NCI-H1417 treated with DMSO at 0.1 percent for 48 hours (cell line): Measurements from ENCODE around the gene NEK11.

Experiments
- DNase-seq: peaks from one replicate; lab custom pipeline; 2025; lab: John Stamatoyannopoulos, UW

Gene NEK11

DNA sequence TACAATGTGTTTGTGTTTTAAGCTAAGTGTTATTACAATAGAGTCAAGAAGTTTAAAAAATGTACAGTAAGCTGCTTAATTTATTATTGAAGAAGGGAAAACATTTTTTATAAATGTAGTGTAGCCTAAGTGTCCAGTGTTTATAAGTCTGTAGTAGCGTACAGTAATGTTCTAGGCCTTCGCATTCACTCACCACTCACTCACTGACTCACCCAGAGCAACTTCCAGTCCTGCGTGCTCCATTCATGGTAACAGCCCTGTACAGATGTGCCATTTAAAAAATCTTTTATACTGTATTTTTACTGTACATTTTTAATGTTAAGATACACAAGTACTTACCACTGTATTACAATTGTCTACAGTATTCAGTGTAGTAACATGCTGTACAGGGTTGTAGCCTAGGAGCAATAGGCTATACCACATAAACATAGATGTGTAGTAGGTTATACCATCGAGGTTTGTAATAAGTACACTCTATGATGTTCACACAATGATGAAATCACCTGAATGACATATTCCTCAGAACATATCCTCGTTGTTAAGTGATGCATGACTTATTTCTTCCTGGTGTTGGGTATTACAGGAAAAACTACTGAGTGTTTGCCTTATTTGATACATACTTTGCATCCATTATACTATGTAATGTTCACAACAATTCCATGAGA, 198.3 kb downstream of the NEK11 start:
- DNase-seq: no peak

GRCh38 chr3:131228522-131228921, 201.8 kb downstream of the NEK11 start:
- no peak for DNase-seq

DNA sequence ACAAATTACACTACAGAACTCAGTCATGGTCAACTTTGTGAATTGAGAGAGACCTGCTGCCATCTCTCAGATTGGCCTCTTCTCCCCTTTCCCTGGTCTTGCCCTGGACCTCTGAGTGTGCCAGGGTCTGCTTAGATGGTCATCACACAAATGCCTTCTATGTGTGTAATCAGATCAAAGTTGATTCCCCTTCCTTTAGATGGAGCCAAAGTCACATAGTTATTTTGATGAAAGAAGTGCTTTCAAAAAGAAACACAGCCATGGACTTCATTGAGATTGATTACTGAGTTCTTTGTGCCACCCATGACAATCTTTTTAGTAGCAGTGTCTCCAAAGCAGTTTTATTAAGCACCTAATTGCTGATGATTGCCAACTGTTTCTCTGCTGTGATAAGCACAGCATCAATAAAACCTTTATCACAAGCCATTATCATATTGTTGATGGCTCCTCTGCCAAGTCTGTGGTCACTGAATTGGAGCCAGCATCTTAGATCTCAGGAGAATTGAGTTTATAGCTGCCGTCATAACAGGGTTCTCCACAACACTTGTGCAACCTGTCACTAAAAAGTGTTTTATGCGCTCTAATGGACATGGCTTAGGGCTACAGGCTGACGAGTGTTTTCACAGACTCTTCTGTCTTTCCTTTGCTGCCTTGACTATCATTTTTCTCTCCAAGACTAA, 205.2 kb downstream of the NEK11 start:
- DNase-seq: peak; percentile 3

DNA sequence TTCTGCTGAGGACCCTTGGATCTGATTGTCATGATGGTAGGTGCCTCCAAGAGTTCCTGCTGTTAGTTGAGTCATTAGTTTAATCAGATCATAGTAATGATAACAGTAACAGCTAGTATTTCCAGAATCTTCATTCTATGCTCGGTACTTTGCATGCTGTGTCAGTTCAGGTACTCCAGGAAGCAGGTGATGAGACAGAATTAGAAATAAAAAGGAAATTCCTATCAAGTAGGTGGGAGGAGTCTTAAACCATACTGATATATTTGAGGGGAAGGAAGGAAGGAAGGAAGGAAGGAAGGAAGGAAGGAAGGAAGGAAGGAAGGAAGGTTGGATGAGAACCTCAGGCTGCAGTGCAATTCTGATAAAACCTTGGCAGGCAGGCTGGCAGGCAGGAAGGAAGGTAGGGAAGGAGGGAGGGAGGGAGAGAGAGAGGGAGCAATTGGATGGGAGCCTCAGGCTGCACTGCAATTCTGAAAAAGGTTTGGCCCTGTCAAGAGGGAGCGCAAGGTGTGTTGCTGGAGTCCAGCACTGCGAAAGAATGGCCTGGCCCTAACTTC, 206.1 kb downstream of the NEK11 start:
- no peak for DNase-seq

GRCh38 chr3:131233900-131234668, 207.4 kb downstream of the NEK11 start:
- no peak for DNase-seq

- DNase-seq: peak; percentile 9
Observed at GRCh38 chr3:131236421-131236820, 209.7 kb downstream of the NEK11 start.

- no peak for DNase-seq
Observed at GRCh38 chr3:131238496-131238895, 211.8 kb downstream of the NEK11 start.

DNA sequence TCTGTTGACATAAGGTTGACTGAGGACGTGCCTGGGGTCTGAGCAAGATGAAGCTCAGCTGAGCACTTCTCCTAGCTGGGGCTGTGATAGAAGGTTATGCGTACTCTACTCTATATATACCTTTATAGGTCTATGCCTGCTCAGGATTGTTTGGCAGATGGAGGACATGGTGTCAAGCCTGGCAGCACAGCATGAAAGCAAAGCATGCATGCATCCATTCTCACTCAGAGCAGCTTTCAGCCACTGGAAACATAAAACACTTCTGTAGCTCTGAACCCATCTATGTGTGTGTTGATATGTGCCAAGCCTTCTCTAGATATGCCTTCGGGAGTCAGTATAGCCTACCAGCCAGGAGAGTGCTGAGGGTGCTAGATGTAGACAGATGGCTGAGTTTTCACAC, 212.6 kb downstream of the NEK11 start:
- no peak for DNase-seq

DNA sequence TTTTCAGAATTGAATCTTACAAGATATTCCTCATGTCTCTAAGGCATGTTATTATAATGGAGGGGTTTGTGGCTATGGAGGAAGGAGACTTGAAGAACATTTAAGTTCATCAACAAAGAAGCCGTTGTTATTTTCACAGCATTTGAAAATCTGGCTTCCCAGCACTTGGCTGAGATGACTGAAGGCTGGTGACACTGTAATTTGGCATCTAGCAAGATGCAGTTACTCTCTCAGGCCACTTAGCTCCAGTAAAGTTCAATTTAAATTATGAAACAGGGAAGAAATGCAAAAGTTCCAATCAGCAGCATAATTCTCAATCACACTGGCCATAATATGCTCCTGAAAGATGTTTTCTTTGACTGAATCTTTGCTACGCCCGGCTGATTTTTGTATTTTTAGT, 215.5 kb downstream of the NEK11 start:
- DNase-seq: no peak

DNA sequence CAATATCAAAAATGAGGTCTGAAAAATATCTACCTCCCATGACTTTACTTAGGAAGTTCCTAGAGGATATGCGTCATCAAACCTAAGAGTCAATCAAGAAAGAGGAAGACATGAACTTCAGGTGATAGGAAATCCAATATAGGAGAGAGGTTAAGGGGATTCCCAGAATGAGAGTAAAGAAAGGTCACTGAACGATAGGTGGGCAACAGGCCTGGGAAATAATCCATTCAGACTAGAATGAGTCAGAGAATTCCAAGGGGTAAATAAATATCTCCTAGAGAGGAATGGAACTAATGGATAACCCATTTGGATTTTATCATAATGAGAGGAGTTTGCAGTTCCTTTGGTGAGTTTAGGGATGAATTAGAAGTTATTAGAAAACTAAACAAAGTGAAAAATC, 223.8 kb downstream of the NEK11 start:
- no peak for DNase-seq

DNA sequence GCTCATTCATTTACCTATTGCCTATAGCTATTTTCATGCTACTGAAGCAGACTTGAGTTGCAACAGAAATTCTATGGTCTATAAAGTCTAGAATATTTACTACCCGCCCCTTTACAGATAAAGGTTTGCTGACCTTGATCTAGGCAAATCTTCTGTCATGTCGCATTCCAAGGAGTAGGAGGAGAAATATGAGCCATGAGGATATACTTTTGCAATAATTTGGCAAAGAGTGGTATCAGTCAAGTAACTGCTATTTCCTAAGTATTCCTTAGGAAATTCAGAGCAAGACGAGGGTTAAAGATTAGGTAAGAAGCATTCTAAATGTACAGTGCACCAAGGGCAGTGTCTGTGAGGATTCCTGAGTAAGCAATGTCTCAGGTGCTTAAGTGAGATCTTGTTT, 233.8 kb downstream of the NEK11 start:
- DNase-seq: no peak

GRCh38 chr3:131261104-131261503, 234.4 kb downstream of the NEK11 start:
- no peak for DNase-seq

DNA sequence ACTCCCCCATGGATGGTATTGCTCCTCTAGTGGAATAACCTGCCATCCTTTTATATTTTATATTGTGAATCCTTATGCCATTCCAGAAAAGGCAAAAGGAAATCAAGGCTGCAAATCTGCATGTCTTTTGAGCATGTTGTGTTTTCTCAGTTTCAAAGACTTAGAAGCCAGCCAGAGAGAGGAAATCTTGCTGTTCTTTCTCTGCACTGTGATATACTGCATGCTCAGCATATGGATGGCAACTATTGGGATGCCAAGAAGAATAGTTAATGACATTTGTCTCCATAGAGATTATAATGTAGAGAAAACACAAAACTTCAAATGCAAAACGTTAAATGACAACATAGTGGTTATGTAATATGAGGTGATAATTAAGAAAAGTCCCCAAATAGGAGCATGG, 248.9 kb downstream of the NEK11 start:
- DNase-seq: no peak

GRCh38 chr3:131277836-131278497, 251.3 kb downstream of the NEK11 start:
- no peak for DNase-seq

DNA sequence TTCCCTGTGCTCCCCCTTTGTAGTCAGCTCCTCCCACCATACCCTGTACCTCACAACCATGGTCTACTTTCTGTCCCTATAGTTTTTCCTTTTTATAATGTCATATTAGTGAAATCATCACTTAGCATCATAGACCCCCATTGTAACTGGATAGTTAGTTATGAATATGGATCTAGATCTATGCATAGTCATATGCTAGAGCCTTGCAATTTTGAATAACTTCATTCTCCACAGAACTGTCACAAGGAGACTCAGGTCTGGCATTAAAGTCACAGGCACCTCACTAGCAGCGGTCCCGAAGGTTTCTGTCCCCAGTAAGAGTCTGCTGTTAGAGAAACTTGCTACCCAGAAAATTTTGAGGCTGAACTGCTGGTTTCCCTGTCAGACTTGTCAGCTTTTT, 252.9 kb downstream of the NEK11 start:
- DNase-seq: no peak

- DNase-seq: no peak
Observed at GRCh38 chr3:131282379-131282778, 255.7 kb downstream of the NEK11 start.

- DNase-seq: no peak
Observed at GRCh38 chr3:131282967-131283366, 256.3 kb downstream of the NEK11 start.

GRCh38 chr3:131283862-131284261, 257.2 kb downstream of the NEK11 start:
- no peak for DNase-seq

DNA sequence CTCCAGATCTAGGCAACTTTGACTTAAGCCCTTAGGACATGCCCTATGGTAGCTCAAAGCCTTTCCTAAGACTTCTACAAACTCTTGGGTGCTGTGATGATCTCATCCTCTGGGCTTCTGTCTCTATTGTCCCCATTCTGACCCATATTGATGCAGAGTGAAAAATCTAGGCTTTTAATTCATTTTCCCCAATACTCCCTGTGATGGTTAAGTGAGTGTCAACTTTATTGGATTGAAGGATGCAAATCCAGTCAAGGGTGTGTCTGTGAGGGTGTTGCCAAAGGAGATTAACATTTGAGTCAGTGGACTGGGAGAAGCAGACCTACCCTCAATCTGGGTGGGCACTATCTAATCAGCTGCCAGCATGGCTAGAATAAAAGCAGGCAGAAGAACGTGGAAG, 257.6 kb downstream of the NEK11 start:
- no peak for DNase-seq

DNA sequence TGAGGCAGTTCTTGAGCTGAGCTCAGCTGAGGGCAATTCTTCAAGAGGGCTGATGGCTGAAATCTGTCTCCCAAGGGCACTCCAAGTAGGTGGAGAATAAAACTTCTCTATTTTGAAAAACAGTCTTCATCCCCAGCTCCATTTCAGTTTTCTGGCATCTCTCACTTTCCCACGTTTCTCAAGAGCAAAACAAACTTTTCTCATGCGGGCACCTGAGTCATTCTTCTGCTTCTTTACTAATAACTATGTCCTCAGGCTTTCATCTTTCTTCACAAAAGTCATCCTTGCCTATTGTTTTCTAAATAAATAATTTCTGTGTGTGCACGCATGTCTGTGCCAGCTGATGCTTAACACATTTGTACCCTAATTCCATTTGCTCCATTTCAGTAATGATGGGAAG, 258.8 kb downstream of the NEK11 start:
- DNase-seq: no peak

- DNase-seq: no peak
Observed at GRCh38 chr3:131299836-131300235, 273.2 kb downstream of the NEK11 start.

- no peak for DNase-seq
Observed at GRCh38 chr3:131303848-131304247, 277.2 kb downstream of the NEK11 start.
